Mesendoderm (in vitro differentiated cells): Measurements from ENCODE around the gene OBSCN.

Experiments used
- DNase-seq: peaks from one replicate; pipeline ENCODE4 v3.0.0; 2013
- H2AK5ac ChIP-seq: 2 replicates; pipeline ENCODE4 v1.6.1; 2013; ENCODE audit warnings: low read length, inconsistent platforms
- H2BK120ac ChIP-seq: 2 replicates; pipeline ENCODE4 v1.6.1; 2013; ENCODE audit warnings: low read depth, mild to moderate bottlenecking, low read length, moderate library complexity, mixed read lengths
- H2BK15ac ChIP-seq: replicated peaks from 2 replicates; pipeline ENCODE4 v1.6.1; 2013; ENCODE audit warnings: low read depth, mild to moderate bottlenecking, moderate library complexity
- H2BK5ac ChIP-seq: 2 replicates; pipeline ENCODE4 v1.6.1; 2013; ENCODE audit warnings: low read length, inconsistent platforms
- H3K18ac ChIP-seq: 2 replicates; pipeline ENCODE4 v1.6.1; 2013; ENCODE audit warnings: mild to moderate bottlenecking, low read length, mixed read lengths
- H3K23ac ChIP-seq: one replicate; pipeline ENCODE4 v1.6.1; 2013; ENCODE audit warnings: low read length
- H3K27ac ChIP-seq: 2 replicates; pipeline ENCODE4 v1.5.1; 2013; ENCODE audit warnings: low read depth, mild to moderate bottlenecking, inconsistent platforms, low read length, moderate library complexity
- H3K27me3 ChIP-seq: 2 replicates; pipeline ENCODE4 v1.6.1; 2013; ENCODE audit warnings: low read length, control low read depth, mild to moderate bottlenecking, inconsistent platforms; ENCODE audit not compliant: insufficient read depth, poor library complexity
- H3K36me3 ChIP-seq: 2 replicates; pipeline ENCODE4 v1.6.1; 2013; ENCODE audit warnings: low read length, inconsistent platforms; ENCODE audit not compliant: control insufficient read depth, insufficient read depth
- H3K4ac ChIP-seq: one replicate; pipeline ENCODE4 v1.6.1; 2013; ENCODE audit warnings: low read depth, mild to moderate bottlenecking, low read length, moderate library complexity
- H3K4me1 ChIP-seq: 2 replicates; pipeline ENCODE4 v1.6.1; 2013; ENCODE audit warnings: low read depth, low read length, inconsistent platforms; ENCODE audit not compliant: control insufficient read depth
- H3K4me2 ChIP-seq: 2 replicates; pipeline ENCODE4 v1.6.1; 2013; ENCODE audit warnings: low read length
- H3K4me3 ChIP-seq: 2 replicates; pipeline ENCODE4 v1.5.1; 2013; ENCODE audit warnings: mild to moderate bottlenecking, low read length
- H3K56ac ChIP-seq: one replicate; pipeline ENCODE4 v1.6.1; 2013; ENCODE audit warnings: low read length
- H3K79me1 ChIP-seq: 2 replicates; pipeline ENCODE4 v1.6.1; 2013; ENCODE audit warnings: low read length, inconsistent platforms
- H3K79me2 ChIP-seq: 2 replicates; pipeline ENCODE4 v1.6.1; 2013; ENCODE audit warnings: mild to moderate bottlenecking, low read length; ENCODE audit not compliant: control insufficient read depth, insufficient read depth
- H3K9ac ChIP-seq: 2 replicates; pipeline ENCODE4 v1.6.1; 2013; ENCODE audit warnings: low read length, inconsistent platforms
- H4K5ac ChIP-seq: one replicate; pipeline ENCODE4 v1.6.1; 2013; ENCODE audit warnings: low read length
- H4K8ac ChIP-seq: one replicate; pipeline ENCODE4 v1.6.1; 2013; ENCODE audit warnings: low read depth, mild to moderate bottlenecking, control low read depth, low read length, moderate library complexity
- WGBS: extraction: QIAGEN DNeasy Blood & Tissue Kit; methylation state at CpG from one replicate; pipeline ENCODE4 v1.1.7; 2013; ENCODE audit warnings: low lambda C conversion rate, missing lambda C conversion rate; ENCODE audit not compliant: insufficient coverage; ENCODE audit errors: extremely low coverage; 5-methylcytosine and 5-hydroxymethylcytosine counted together

The OBSCN gene

GRCh38 chr1:228334954-228335353 is 127.1 kb downstream of the OBSCN start:
- Histone ChIP-seq H2BK15ac (no peak overlapping the region), H3K23ac (no peak overlapping the region), H2BK5ac (no peak overlapping the region), H3K4me3 (no peak overlapping the region), H3K56ac (no peak overlapping the region), H3K79me1 (no peaks in the 10 kb centered on the region), H3K27me3 (no peaks in the 10 kb centered on the region), H4K8ac (no peak overlapping the region), H3K4ac (no peak overlapping the region), H2BK120ac (no peak overlapping the region), H4K5ac (no peak overlapping the region), H3K27ac (no peak overlapping the region), H3K18ac (no peak overlapping the region), H3K36me3 (peaks cover 4% of the 10 kb centered on the region), H3K9ac (no peak overlapping the region), H3K4me1 (no peaks in the 10 kb centered on the region), H3K4me2 (no peak overlapping the region), H3K79me2 (no peaks in the 10 kb centered on the region), H2AK5ac (no peak overlapping the region)
- no CpG with 5 or more reads among the region's 18 CpGs for WGBS
- DNase-seq = no peak

DNA sequence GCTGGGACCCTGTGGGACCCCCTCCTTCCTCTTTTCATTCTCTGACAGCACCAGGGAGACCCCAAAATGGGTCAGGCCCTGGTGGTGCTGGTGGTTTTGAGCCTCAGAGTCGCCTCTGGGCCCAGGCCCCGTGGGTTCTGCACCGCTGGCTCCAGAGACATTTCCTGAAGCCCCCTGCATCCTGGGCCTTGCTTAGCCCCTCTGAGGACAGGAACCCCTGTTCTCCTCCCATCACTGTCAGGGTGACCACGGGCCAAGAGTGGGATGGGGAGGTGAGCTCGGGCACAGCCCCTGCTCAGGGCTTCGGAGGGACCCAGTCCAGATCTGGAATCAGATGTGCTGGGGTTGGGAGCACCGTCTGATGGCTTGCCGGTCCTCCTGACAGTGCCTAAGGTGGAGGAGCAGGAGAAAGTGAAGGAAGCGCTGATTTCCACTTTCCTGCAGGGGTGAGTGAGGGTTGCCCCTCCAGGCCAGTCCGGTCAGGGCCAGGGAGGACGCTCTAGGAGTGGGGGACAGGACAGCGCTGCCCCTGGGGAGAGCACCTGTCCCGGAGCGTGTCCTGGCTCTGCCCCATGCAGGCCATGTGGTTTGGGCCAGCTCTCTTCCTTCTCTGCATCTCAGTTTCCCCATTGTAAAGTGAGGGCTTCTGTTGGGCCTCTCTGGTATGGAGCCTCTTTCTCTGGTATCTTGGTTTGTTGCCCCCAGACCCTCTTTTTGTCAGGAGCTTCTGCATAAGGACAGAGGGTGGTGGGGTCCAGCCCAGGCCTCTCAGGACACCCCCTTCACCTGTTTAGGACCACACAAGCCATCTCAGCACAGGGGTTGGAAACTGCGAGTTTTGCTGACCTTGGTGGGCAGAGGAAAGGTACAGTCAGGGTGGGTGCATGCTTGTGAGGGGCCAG is 127.8 kb downstream of the OBSCN start:
- Histone ChIP-seq H3K4me1 (no peaks in the 10 kb centered on the region), H4K5ac (no peak overlapping the region), H3K36me3 (peaks cover 4% of the 10 kb centered on the region), H3K27ac (no peak overlapping the region), H3K56ac (no peak overlapping the region), H2BK120ac (no peak overlapping the region), H3K27me3 (no peaks in the 10 kb centered on the region), H3K4ac (no peak overlapping the region), H4K8ac (no peak overlapping the region), H3K4me2 (no peak overlapping the region), H3K79me1 (no peaks in the 10 kb centered on the region), H2AK5ac (no peak overlapping the region), H3K79me2 (no peaks in the 10 kb centered on the region), H3K18ac (no peak overlapping the region), H2BK5ac (no peak overlapping the region), H2BK15ac (no peak overlapping the region), H3K23ac (no peak overlapping the region), H3K9ac (no peak overlapping the region), H3K4me3 (no peak overlapping the region)
- no peak for DNase-seq
- no CpG with 5 or more reads among the region's 15 CpGs for WGBS

DNA sequence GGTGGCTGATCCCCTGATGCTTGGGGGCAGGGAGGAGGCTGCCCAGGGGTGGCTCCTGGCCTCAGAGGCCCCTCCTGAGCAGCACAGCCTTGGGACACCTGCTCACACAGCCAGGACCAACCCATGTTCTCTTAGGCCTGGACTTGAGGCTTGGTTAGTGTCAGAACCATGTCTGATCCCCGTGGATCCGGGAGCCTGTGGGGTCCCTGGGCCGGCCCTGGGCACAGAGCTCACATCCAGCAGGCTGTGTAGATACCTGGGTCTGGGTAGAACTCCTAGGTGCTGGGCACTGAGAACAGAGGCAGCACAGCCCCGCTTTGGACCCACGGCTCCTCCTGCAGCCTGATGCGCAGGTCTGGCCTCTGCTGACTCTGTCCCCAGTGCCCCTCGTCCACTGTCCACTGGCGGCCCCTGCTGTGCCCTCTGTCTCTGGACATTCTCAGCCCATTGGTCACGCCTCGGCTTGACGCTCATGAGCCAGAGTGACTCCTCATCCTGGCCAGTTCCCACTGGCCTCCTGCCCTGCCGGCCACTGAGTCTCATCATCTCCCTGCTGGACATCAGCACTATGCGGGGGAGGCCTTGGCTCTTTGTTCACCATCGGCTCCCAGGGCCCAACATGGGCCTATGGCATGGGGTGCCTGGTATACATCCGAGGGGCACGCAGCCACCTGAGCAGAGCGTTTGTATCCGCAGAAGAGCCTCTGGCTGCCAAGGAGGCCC is 128.6 kb downstream of the OBSCN start:
- Histone ChIP-seq H2AK5ac (no peak overlapping the region), H3K36me3 (peaks cover 4% of the 10 kb centered on the region), H3K23ac (no peak overlapping the region), H2BK15ac (no peak overlapping the region), H3K18ac (no peak overlapping the region), H3K79me2 (no peaks in the 10 kb centered on the region), H3K79me1 (no peaks in the 10 kb centered on the region), H3K9ac (no peak overlapping the region), H2BK120ac (no peak overlapping the region), H3K4me1 (no peaks in the 10 kb centered on the region), H3K56ac (no peak overlapping the region), H4K5ac (no peak overlapping the region), H4K8ac (no peak overlapping the region), H3K27ac (no peak overlapping the region), H2BK5ac (no peak overlapping the region), H3K4me3 (no peak overlapping the region), H3K4me2 (no peak overlapping the region), H3K4ac (no peak overlapping the region), H3K27me3 (no peaks in the 10 kb centered on the region)
- no peak for DNase-seq
- no CpG with 5 or more reads among the region's 18 CpGs for WGBS

GRCh38 chr1:228337031-228337564 is 129.3 kb downstream of the OBSCN start:
- no peak overlapping the region for H3K4ac ChIP-seq
- H3K36me3 ChIP-seq = peaks cover 4% of the 10 kb centered on the region
- H3K4me1 ChIP-seq = no peaks in the 10 kb centered on the region
- no peak for DNase-seq
- H2BK15ac ChIP-seq = no peak overlapping the region
- H2AK5ac ChIP-seq = no peak overlapping the region
- no peak overlapping the region for H3K27ac ChIP-seq
- H3K23ac ChIP-seq = no peak overlapping the region
- no peak overlapping the region for H3K9ac ChIP-seq
- no peak overlapping the region for H4K5ac ChIP-seq
- no peak overlapping the region for H3K56ac ChIP-seq
- no peak overlapping the region for H2BK120ac ChIP-seq
- no peak overlapping the region for H3K18ac ChIP-seq
- no peak overlapping the region for H3K4me2 ChIP-seq
- H3K4me3 ChIP-seq = no peak overlapping the region
- H3K27me3 ChIP-seq = no peaks in the 10 kb centered on the region
- no peak overlapping the region for H2BK5ac ChIP-seq
- WGBS = no CpG with 5 or more reads among the region's 15 CpGs
- H3K79me2 ChIP-seq = no peaks in the 10 kb centered on the region
- H4K8ac ChIP-seq = no peak overlapping the region
- no peaks in the 10 kb centered on the region for H3K79me1 ChIP-seq

GRCh38 chr1:228337711-228338520 is 130.1 kb downstream of the OBSCN start:
- Histone ChIP-seq H2AK5ac (no peak overlapping the region), H4K8ac (no peak overlapping the region), H3K79me2 (no peaks in the 10 kb centered on the region), H2BK15ac (no peak overlapping the region), H3K4me3 (no peak overlapping the region), H3K36me3 (peaks cover 4% of the 10 kb centered on the region), H3K79me1 (no peaks in the 10 kb centered on the region), H3K18ac (no peak overlapping the region), H3K27me3 (no peaks in the 10 kb centered on the region), H3K23ac (no peak overlapping the region), H2BK120ac (no peak overlapping the region), H3K4ac (no peak overlapping the region), H3K4me1 (no peaks in the 10 kb centered on the region), H3K27ac (no peak overlapping the region), H3K56ac (no peak overlapping the region), H3K9ac (no peak overlapping the region), H4K5ac (no peak overlapping the region), H2BK5ac (no peak overlapping the region), H3K4me2 (no peak overlapping the region)
- WGBS = no CpG with 5 or more reads among the region's 26 CpGs
- no peak for DNase-seq
